Vagina (tissue), 2 donors: Measurements from ENCODE around the gene GPR18.

Source experiments
- CTCF ChIP-seq, 3 experiments: fragments of 450-650 bp in 2 of 3; fragments of 200-600 bp in 1 of 3; sonication (generic) in 1 of 3; IDR thresholded peaks; one replicate each; pipeline ENCODE4 v1.5.1; 2017 to 2019; ENCODE audit warnings: antibody characterized with exemption in 3 of 3, mild to moderate bottlenecking in 2 of 3, moderate library complexity in 2 of 3
- POLR2A ChIP-seq, 2 donors: fragments of 450-650 bp; IDR thresholded peaks; one replicate each; pipeline ENCODE4 v1.6.1; 2017; ENCODE audit warnings: antibody characterized with exemption in 2 of 2, mild to moderate bottlenecking in 2 of 2, moderate library complexity in 2 of 2

GRCh38 chr13:99206873-99207272 lies 51.3 kb downstream of the GPR18 start:
- TF ChIP-seq CTCF (IDR thresholded peaks at IDR 0.05) (no peak), POLR2A (IDR thresholded peaks at IDR 0.05) (no peak)
